ENCODE data around the gene MYO7A. TPM values are rescaled to one million over a fixed set of nuclear protein-coding genes. Genes with fewer than 3 reads are reported as not detected.

MYO7A gene
- total and polyA plus RNA-seq, 2 donors (not counting 3 experiments of a cell fraction or from before 2014, with no cell fraction given) = 1.3 to 3.6 TPM

DNA sequence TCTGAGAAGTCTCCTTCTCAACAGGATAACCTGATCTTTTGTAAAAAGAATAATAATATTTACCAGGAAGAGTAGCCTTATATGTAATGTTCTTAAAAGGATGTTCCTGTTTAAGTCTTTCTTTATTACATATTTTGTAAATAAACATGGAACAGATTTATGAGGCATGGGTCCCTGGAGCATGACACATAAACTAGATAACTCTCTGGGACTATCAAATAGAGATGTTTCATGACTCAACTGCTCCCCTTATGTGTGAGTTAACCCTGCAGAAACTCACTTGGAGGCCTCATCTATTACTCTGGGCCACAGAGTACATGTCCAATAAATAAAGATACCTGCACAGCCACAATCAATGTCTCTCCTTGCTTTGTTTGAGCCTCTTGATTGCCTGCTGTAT, 108.9 kb downstream of the MYO7A start:
- POLR2A ChIA-PET = no interaction called here

More for the DNA sequence above, 108.9 kb downstream of the MYO7A start:
- CTCF ChIA-PET = interaction anchor here (0.8 to 1.1 kb wide), 3 partner anchors 13 to 311 kb away, joined by 3 to 5 read pairs (median 3); no protein-coding TSS in a partner anchor
- Histone ChIP-seq H3K9ac (replicated peaks; ENCODE audit: extremely low read depth, insufficient read depth, low read length) (no peak overlapping the region), H3K79me2 (ENCODE audit: control insufficient read depth, insufficient read depth, low read length) (no peaks in the 10 kb centered on the region), H3K4me3 (replicated peaks in 1 of 3; ENCODE audit: insufficient read depth in 1 of 3, low read depth in 1 of 3, low read length in 3 of 3) (no peak overlapping the region), H3K27ac (ENCODE audit: insufficient read depth, low read depth, low read length) (no peak overlapping the region), H3K27me3 (ENCODE audit: control insufficient read depth in 2 of 2, insufficient read depth in 2 of 2, low read length in 2 of 2) (no peaks in the 10 kb centered on the region), H3K36me3 (ENCODE audit: control insufficient read depth in 2 of 2, extremely low read depth in 1 of 2, insufficient read depth in 2 of 2, low read length in 2 of 2) (no peaks in the 10 kb centered on the region), H4K20me1 (replicated peaks; ENCODE audit: control insufficient read depth, extremely low read depth, insufficient read depth, low read length) (no peaks in the 10 kb centered on the region), H3K9me3 (replicated peaks; ENCODE audit: control insufficient read depth, insufficient read depth, low read length) (no peaks in the 10 kb centered on the region), H3K4me1 (ENCODE audit: control insufficient read depth, extremely low read depth, insufficient read depth, low read length) (no peaks in the 10 kb centered on the region), H2AFZ (ENCODE audit: low read depth, low read length) (no peak overlapping the region), H3K9me1 (replicated peaks; ENCODE audit: control insufficient read depth, extremely low read depth, insufficient read depth, low read length) (no peaks in the 10 kb centered on the region), H3K4me2 (ENCODE audit: insufficient read depth, low read length) (no peak overlapping the region)
- BruUV-seq (replicated peaks) = no TSS peak
- TF ChIP-seq, protein P1, sequence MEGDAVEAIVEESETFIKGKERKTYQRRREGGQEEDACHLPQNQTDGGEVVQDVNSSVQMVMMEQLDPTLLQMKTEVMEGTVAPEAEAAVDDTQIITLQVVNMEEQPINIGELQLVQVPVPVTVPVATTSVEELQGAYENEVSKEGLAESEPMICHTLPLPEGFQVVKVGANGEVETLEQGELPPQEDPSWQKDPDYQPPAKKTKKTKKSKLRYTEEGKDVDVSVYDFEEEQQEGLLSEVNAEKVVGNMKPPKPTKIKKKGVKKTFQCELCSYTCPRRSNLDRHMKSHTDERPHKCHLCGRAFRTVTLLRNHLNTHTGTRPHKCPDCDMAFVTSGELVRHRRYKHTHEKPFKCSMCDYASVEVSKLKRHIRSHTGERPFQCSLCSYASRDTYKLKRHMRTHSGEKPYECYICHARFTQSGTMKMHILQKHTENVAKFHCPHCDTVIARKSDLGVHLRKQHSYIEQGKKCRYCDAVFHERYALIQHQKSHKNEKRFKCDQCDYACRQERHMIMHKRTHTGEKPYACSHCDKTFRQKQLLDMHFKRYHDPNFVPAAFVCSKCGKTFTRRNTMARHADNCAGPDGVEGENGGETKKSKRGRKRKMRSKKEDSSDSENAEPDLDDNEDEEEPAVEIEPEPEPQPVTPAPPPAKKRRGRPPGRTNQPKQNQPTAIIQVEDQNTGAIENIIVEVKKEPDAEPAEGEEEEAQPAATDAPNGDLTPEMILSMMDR (IDR thresholded peaks at IDR 0.05; ENCODE audit: extremely low read depth in 1 of 2, insufficient read depth in 1 of 2, low read depth in 1 of 2, low read length in 2 of 2) = no peak
- TF ChIP-seq GATA2 (IDR thresholded peaks at IDR 0.05; ENCODE audit: insufficient read depth, insufficient read length, low read depth, low read length) (no peak), POLR2A (IDR thresholded peaks at IDR 0.05; ENCODE audit: low read depth, low read length) (no peak), EZH2 (IDR thresholded peaks at IDR 0.05; ENCODE audit: borderline replicate concordance, low read depth, low read length, severe bottlenecking) (no peak), JUN (IDR thresholded peaks at IDR 0.05; ENCODE audit: borderline replicate concordance, insufficient read depth, insufficient read length, low read depth) (no peak), POLR2AphosphoS5 (IDR thresholded peaks at IDR 0.05; ENCODE audit: insufficient read depth, low read depth, low read length) (no peak)
- FAIRE-seq (no peak), DNase-seq (ENCODE audit: low read depth, low spot score) (no peak)
- dilution Hi-C loops (cut with MboI; ENCODE audit: extremely low pct_ligation_motif_present, low sequenced_read_pairs) (no loop called here), intact Hi-C loops (cut with micrococcal nuclease) (no loop called here)

Data from endothelial cell of umbilical vein (primary cell).